ENCODE data around the gene SPA17. TPM values are rescaled to one million over a fixed set of nuclear protein-coding genes. Genes with fewer than 3 reads are reported as not detected.

SPA17 gene
- 1 to 10 TPM in 1 of 3 donors, under 1 TPM in 1, not detected in 1; 0.36 to 1.2 TPM for polyA plus RNA-seq

DNA sequence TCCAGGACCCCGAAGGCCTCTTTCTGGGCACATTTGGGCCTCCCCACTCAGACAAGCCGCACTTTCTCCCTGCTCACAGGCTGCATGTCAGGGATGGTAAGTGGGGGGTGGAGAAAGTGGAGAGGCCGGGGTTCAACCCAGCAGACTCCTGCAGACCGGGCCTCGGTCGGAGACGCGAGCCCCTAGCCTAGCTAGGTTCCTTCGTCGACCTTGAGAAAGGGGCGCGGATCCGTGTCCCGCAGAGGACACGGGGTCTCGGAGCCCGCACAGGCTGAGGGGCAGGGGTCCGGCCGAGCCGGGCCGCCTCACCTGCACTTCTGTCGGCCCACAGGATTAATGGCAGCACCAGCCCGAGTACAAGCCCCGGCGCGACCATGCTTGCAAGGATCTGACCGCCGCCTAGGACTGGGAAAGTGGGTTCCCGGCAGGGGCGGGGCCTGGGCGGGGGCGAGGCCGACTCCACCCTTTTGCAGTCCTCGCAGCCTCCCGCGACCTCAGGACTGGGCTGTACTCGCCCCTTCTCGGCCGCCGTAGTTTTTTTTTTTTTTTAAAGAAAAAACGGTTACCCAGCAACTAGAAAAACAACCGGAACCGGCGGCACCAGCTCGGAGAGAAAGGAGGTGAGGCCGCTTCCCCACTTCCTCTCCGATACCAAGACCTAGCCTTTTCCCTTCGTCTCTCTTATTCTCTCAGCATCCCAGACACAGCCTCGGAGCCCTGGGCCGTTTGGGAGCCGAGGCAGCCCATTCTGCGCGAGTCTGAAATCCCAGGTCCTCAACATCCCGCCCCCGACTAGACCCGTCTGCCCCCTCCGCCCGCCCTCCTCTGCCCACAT, at the start of gene SPA17, which contains the start of gene SIAE:
SPA17 (plus strand) TSS at position 572 of the 835 bp plus-strand sequence. CDS start 1,361 bp downstream, outside the sequence.
SIAE (minus strand) TSS at position 407 of the 835 bp plus-strand sequence; CDS start at position 376, 31 bp downstream.
- DNase-seq = peak; percentile 86 to 90 (median 86)
- Mint-ChIP-seq H3K27me3 (ENCODE audit: low read depth in 3 of 3) (peaks cover 16 to 27% (median 24%) of the 10 kb centered on the region in 3 donors), H3K4me1 (peaks cover 19 to 21% of the 10 kb centered on the region in 2 donors), H3K27ac (peak within 1 kb of the TSS; percentile 80 to 97 (median 95)), H3K9me3 (no peaks in the 10 kb centered on the region), H3K4me3 (peak within 1 kb of the TSS; percentile 92 to 96 (median 92)), H3K36me3 (no peaks in the 10 kb centered on the region)

DNA sequence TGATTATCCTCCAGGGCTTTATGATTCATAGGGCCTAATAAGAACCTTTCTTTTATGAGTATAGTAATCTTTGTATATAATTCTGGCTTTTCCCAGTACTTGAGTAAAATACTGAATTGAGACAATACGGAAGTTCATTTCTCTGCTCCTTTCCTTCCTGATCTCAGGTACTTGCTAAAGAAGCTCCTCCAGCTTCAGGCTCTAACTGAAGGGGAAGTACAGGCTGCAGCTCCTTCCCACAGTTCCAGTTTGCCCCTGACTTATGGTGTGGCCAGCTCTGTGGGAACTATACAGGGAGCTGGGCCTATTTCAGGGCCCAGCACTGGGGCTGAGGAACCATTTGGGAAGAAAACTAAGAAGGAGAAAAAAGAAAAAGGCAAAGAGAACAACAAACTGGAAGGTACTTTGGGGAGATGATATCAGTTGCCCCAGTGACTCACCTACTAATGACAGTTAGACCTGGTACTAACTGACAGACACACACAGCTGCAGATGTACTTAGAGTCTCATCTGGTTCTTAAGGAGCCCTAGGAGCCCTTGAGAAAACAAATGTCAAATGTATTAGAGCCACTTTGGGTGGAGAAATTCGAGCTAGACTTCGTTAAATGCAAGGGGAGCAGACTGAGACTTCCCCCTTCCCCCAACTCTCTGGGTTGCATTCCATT, 48.1 kb upstream of the SPA17 start:
- peaks cover 0 to 9% (median 5%) of the 10 kb centered on the region in 3 donors for H3K27me3 Mint-ChIP-seq (ENCODE audit: low read depth in 3 of 3)
- DNase-seq = no peak
- H3K36me3 Mint-ChIP-seq = peaks cover 0 to 27% (median 16%) of the 10 kb centered on the region in 3 donors
- H3K4me1 Mint-ChIP-seq = peaks cover 37 to 60% of the 10 kb centered on the region in 2 donors
- H3K4me3 Mint-ChIP-seq = no peak overlapping the region
- H3K27ac Mint-ChIP-seq = peak overlapping the region in 3 of 6 donors; percentile 32 to 82 (median 68)
- H3K9me3 Mint-ChIP-seq = no peaks in the 10 kb centered on the region

DNA sequence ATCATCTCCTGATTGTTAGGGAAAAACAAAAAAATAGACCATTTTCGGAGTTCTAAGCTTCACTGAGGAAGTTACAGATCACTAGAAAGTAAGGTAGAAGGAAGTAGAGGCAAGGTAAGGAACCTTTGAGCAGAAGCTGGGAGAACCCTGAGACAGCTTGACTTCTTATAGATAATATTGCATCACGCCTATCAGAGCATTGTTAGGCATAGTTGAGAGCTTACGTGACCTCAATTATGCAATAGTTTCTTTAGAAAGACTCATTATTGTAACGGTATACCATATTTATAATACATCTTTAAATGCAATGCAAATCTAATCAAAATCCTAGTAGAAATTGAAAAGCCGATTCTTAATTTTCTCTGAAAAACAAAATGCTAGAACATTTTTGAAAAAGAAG, 46.2 kb upstream of the SPA17 start:
- peaks cover 32 to 54% of the 10 kb centered on the region in 2 donors for H3K4me1 Mint-ChIP-seq
- peaks cover 0 to 7% (median 0%) of the 10 kb centered on the region in 3 donors for H3K27me3 Mint-ChIP-seq (ENCODE audit: low read depth in 3 of 3)
- no peak for DNase-seq
- no peak overlapping the region for H3K4me3 Mint-ChIP-seq
- no peaks in the 10 kb centered on the region for H3K9me3 Mint-ChIP-seq
- peaks cover 2 to 47% (median 23%) of the 10 kb centered on the region in 3 donors for H3K36me3 Mint-ChIP-seq
- H3K27ac Mint-ChIP-seq = no peak overlapping the region

DNA sequence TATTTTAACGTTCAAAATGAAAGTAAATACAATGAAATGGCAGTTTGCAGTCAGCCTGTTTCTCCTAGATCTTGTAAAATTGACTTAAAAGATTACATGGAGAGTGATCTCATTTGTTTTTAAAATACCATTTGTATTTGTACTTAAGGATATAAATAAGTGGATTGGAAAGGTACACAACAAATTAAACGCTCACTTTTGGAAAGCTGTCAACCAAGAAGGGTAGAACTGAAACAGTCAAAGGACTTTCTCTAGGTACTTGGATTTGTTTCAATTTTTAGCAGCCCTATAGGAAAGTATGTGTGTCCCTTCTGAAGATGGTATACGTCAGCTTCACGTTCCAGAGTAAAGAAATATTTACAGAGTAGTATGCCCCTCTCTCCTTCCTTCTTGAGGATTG, 43.7 kb upstream of the SPA17 start:
- Mint-ChIP-seq H3K4me3 (no peak overlapping the region), H3K9me3 (no peaks in the 10 kb centered on the region), H3K27me3 (ENCODE audit: low read depth in 3 of 3) (no peaks in the 10 kb centered on the region), H3K27ac (peak overlapping the region in 1 of 6 donors; percentile 57), H3K36me3 (peaks cover 3 to 55% (median 28%) of the 10 kb centered on the region in 3 donors), H3K4me1 (peaks cover 14 to 29% of the 10 kb centered on the region in 2 donors)
- no peak for DNase-seq

DNA sequence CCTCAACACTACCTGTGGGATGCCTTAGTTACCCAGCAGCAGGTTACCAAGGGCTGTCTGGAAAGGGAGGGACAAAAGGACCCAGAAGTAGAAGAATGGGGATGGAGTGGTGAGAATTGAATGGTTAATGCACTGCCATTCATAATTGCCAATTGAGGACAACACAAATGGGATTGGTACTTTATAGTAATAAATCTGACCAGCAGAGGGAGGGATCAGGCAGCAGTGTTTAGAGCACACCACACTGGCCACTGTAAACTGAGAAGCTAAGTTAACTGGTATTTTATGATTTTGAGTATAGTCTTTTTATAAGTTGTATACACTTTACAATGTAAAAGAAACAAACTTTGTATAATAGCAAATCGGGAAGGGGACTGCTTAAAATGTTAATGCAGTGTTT, 40.3 kb upstream of the SPA17 start:
- H3K27ac Mint-ChIP-seq = peak overlapping the region in 1 of 6 donors; percentile 8
- no peak for DNase-seq
- H3K9me3 Mint-ChIP-seq = no peaks in the 10 kb centered on the region
- H3K27me3 Mint-ChIP-seq (ENCODE audit: low read depth in 3 of 3) = no peaks in the 10 kb centered on the region
- no peak overlapping the region for H3K4me3 Mint-ChIP-seq
- peaks cover 3 to 46% (median 26%) of the 10 kb centered on the region in 3 donors for H3K36me3 Mint-ChIP-seq
- peaks cover 1 to 4% of the 10 kb centered on the region in 2 donors for H3K4me1 Mint-ChIP-seq

DNA sequence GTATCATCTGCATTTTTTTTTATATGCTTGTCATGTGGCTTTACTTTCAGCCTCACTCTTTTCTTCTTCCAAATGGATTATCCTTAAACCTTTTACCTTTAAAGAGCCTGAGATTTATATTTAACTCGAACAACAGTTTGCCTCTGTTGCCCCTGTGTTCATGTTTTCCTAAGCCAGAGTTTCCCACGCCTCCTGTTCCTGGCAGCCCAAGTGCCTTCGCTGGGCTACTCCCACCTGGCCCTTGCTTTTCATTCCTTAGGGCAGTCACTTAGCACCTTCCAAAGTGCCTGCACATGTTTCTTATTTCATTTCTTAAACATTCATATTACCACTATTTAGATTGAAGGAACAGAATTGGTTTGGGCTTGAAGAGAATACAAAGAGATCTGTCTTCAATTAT, 37.8 kb upstream of the SPA17 start:
- no peak for DNase-seq
- peak overlapping the region in 1 of 6 donors; percentile 33 for H3K27ac Mint-ChIP-seq
- peaks cover 3 to 30% (median 19%) of the 10 kb centered on the region in 3 donors for H3K36me3 Mint-ChIP-seq

DNA sequence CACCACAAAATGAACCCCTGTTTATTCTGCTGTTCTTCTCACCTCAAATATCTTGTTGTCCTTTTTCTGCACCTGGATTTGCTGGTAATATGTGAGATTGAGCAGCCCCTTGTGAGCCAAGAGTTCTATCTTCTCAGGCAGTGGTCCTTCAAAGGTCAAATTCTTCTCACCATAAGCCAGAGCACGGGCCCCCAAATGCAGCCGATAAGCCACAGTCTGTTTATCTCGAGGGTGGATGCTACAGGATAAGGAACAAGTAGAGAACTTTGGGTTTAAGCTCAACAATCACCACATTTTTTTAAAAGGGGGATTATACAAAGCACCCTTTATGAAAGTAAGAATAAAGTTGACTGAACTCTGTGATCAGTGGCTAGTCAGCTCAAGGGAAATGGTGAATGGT, 35.2 kb upstream of the SPA17 start:
- Mint-ChIP-seq H3K4me3 (no peak overlapping the region), H3K27me3 (ENCODE audit: low read depth in 3 of 3) (no peaks in the 10 kb centered on the region), H3K36me3 (peaks cover 0 to 9% (median 7%) of the 10 kb centered on the region in 3 donors), H3K9me3 (no peaks in the 10 kb centered on the region), H3K27ac (peak overlapping the region in 2 of 6 donors; percentile 14 to 30), H3K4me1 (no peaks in the 10 kb centered on the region)
- no peak for DNase-seq

More for the DNA sequence above, 37.8 kb upstream of the SPA17 start:
- H3K4me3 Mint-ChIP-seq = no peak overlapping the region
- no peaks in the 10 kb centered on the region for H3K27me3 Mint-ChIP-seq (ENCODE audit: low read depth in 3 of 3)
- peaks cover 0 to under 1% of the 10 kb centered on the region in 2 donors for H3K4me1 Mint-ChIP-seq
- no peaks in the 10 kb centered on the region for H3K9me3 Mint-ChIP-seq

DNA sequence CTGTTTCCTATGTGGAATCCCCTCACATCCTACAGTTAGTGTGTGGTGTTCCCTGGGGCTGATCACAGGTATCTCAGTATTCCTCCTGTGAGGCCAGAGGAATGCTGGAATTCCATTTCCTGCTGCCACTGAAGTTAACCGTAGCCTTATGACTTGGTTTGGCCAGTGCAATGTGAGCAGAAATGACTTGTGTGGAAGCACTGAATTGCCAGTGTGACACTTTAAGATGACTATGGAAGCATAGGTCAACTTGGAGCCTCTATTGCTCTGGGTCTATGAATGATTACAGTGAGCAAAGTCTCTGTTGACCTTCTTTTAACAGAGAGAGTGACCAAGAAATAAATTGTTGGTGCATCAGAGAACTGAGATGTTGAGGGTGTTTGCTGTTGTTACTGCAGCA, 34.5 kb upstream of the SPA17 start:
- H3K9me3 Mint-ChIP-seq = no peaks in the 10 kb centered on the region
- DNase-seq = no peak
- peak overlapping the region in 1 of 6 donors; percentile 30 for H3K27ac Mint-ChIP-seq
- H3K36me3 Mint-ChIP-seq = peaks cover 0 to 8% (median 6%) of the 10 kb centered on the region in 3 donors
- no peaks in the 10 kb centered on the region for H3K27me3 Mint-ChIP-seq (ENCODE audit: low read depth in 3 of 3)
- no peak overlapping the region for H3K4me3 Mint-ChIP-seq
- H3K4me1 Mint-ChIP-seq = no peaks in the 10 kb centered on the region

DNA sequence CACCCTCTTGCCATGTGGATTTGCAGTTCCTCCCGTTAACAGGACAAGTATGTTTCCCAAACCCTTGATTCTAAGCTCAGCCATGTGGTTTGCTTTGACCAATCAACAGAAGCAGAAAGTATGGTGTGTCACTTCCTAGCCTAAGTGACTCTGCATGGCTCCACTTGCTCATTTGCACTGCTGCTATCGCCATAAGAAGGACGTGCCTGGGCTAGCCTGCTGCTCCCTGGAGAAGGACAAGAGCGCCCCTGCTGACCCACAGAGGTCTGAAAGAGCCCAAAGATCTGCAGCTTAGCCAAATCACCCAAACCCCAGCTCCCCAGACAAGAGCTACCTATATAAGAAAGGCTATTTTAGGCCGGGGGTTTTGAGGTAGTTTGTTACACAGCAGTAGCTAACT, 33.0 kb upstream of the SPA17 start:
- H3K27ac Mint-ChIP-seq = no peak overlapping the region
- peaks cover 0 to 2% (median 0%) of the 10 kb centered on the region in 3 donors for H3K27me3 Mint-ChIP-seq (ENCODE audit: low read depth in 3 of 3)
- no peaks in the 10 kb centered on the region for H3K9me3 Mint-ChIP-seq
- DNase-seq = no peak
- H3K36me3 Mint-ChIP-seq = peaks cover 0 to 7% (median 6%) of the 10 kb centered on the region in 3 donors
- H3K4me3 Mint-ChIP-seq = no peak overlapping the region
- no peaks in the 10 kb centered on the region for H3K4me1 Mint-ChIP-seq

DNA sequence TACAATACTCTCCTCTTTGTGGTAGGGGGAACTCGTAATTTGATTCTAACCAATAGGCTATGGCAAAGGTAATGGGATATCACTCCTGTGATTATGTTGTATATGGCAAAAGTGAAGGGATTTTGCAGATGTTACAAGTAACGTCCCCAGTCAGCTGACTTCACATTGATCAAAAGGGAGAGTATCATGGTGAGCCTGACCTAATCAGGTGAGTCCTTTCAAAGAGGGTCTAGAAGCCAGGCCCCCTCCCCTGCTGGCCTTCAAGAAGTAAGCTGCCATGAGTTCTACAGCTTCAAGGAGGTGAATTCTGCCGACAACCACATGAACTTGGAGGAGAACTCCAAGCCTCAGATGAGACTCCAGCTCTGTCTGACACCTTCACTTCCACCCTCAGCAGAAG, 31.1 kb upstream of the SPA17 start:
- no peak overlapping the region for H3K4me3 Mint-ChIP-seq
- H3K36me3 Mint-ChIP-seq = no peaks in the 10 kb centered on the region
- H3K9me3 Mint-ChIP-seq = no peaks in the 10 kb centered on the region
- peaks cover 0 to 2% (median 0%) of the 10 kb centered on the region in 3 donors for H3K27me3 Mint-ChIP-seq (ENCODE audit: low read depth in 3 of 3)
- no peak for DNase-seq
- H3K4me1 Mint-ChIP-seq = no peaks in the 10 kb centered on the region
- no peak overlapping the region for H3K27ac Mint-ChIP-seq

DNA sequence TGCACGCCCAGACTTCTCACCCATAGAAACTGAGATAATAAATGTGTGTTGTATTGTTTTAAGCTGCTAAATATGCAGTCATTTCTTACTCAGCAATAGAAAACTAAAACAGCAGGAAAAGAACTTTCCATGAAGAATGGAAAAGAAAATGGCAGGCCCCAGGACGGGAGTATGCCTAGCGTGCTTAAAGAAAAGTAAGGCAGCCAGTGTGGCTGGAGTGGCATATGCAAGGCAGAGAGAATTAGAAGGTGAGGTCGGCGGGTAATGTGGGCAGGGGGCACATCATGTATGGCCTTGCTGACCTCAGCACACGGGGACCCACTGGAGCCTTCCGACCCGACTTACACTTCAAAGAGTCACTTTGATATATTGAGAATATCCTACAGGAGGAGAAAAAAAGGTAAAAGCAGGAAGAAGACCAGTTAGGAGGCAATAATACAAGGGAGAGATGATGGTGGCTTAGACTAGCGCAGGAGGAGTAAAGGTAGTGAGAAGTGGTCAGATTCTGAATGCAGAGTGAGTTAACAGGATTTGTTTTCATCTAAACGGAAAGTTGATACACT, 30.6 kb upstream of the SPA17 start:
- DNase-seq = no peak
- H3K27ac Mint-ChIP-seq = no peak overlapping the region
- H3K36me3 Mint-ChIP-seq = no peaks in the 10 kb centered on the region
- H3K4me3 Mint-ChIP-seq = no peak overlapping the region
- no peaks in the 10 kb centered on the region for H3K9me3 Mint-ChIP-seq
- peaks cover 0 to 2% (median 0%) of the 10 kb centered on the region in 3 donors for H3K27me3 Mint-ChIP-seq (ENCODE audit: low read depth in 3 of 3)
- H3K4me1 Mint-ChIP-seq = no peaks in the 10 kb centered on the region

DNA sequence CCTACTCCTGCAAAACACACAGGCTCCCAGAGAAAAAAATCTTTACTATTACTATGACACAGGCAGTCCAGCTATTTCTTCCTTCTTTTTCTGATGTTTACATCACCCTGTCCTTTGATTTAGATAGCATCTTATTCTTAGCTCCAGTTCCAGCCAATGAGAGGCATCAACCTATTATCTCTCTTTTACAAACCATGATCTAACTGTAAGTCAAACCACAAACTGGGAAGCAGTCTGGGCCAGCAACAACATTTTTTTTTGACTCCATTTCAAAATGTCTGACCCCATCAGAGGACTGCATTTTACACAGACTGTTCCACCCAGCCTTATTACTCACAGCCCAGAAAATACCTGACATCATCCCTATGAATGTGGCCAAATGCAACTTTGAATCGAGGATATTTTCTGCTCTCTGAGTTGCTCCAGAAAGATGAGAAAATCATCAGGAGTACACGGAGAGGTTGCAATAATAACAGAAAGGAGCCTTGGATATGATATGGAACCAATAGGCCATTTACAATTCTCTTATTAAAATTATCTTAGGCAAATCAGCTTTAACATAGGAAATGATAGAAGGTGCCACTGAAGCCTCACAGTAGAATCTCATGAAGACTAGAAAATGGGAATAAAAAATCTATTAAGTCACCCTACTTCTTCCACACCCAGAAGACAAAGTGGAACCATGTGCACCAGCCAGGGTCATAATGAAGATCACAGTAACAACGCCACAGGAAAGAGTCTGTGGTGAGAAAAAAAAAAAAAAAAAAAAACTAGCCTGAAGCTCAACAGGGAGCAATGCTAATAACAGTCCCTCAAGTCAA, 29.9 kb upstream of the SPA17 start:
- Mint-ChIP-seq H3K4me1 (no peaks in the 10 kb centered on the region), H3K27me3 (ENCODE audit: low read depth in 3 of 3) (peaks cover 0 to 2% (median 0%) of the 10 kb centered on the region in 3 donors), H3K27ac (no peak overlapping the region), H3K4me3 (no peak overlapping the region), H3K36me3 (no peaks in the 10 kb centered on the region), H3K9me3 (no peaks in the 10 kb centered on the region)
- DNase-seq = no peak

Measured in immature natural killer cell (primary cell).